Pancreas (tissue), 10 donors: ENCODE data around the gene ID3. TPM values are rescaled to one million over a fixed set of nuclear protein-coding genes. Genes with fewer than 3 reads are reported as not detected.

Source experiments
- ATAC-seq, 4 donors: fragments of 200-7000 bp; cut with Tn5 transposase; one replicate each; pipeline versions ENCODE4 v1.8.0 to v1.9.1; 2020; ENCODE audit warnings: mild to moderate bottlenecking in 4 of 4, moderate library complexity in 4 of 4
- DNase-seq, 6 donors: peaks; one replicate each; pipeline ENCODE4 v3.0.0-alpha.2; 2020
- FAIRE-seq: peaks from 2 replicates; lab custom pipeline; 2012; peaks lifted over from hg19 to GRCh38; lab: Jason Lieb, UNC
- H3K27ac ChIP-seq, 4 donors: fragments of 200-600 bp; sonication (generic); 1 replicate in 3 of 4; 2 replicates in 1 of 4; pipeline versions ENCODE4 v1.5.0 to v1.8.0; 2020
- H3K27me3 ChIP-seq, 4 donors: fragments of 200-600 bp; one replicate each; pipeline ENCODE4 v1.8.0; 2021
- H3K36me3 ChIP-seq, 3 donors: fragments of 200-600 bp; sonication (generic) in 1 of 3; one replicate each; pipeline versions ENCODE4 v1.5.0 to v1.8.0; 2020 to 2021
- H3K4me1 ChIP-seq, 3 donors: fragments of 200-600 bp; one replicate each; pipeline ENCODE4 v1.8.0; 2021
- H3K4me3 ChIP-seq, 4 donors: fragments of 200-600 bp; sonication (generic) in 2 of 4; one replicate each; pipeline versions ENCODE4 v1.5.0 to v1.8.0; 2020 to 2021
- H3K9me3 ChIP-seq, 4 donors: fragments of 200-600 bp; one replicate each; pipeline ENCODE4 v1.8.0; 2021
- WGBS, 2 donors: extraction: QIAGEN DNeasy Blood & Tissue Kit; methylation state at CpG; one replicate each; pipeline ENCODE4 v1.1.7; 2013; 5-methylcytosine and 5-hydroxymethylcytosine counted together
- intact Hi-C, 3 donors: fragments of 100-400 bp; cut with DNase I; formaldehyde crosslinking; loops; one replicate each; pipeline versions ENCODE4 v1.11.1 to v1.14.2; 2022
- polyA plus RNA-seq, 2 donors: library from polyadenylated mRNA; stranded (reverse); fragments of 200-250 nt; gene quantifications; one replicate each; pipeline ENCODE4 v1.2.3, GENCODE V29; 2013
- total RNA-seq, 6 donors: library from RNA; stranded (reverse); fragmentation: NEBNext Ultra II Directional in 4 of 6; extraction: Animal tissue kit (Norgen Biotek cat#: 25700) in 4 of 6; gene quantifications; one replicate each; pipeline versions ENCODE4 v1.2.1 to v1.2.4, GENCODE V29; 2021 to 2023
- TF ChIP-seq, protein P1 (sequence below), 4 donors: fragments of 200-600 bp; sonication (generic) in 3 of 4; IDR thresholded peaks; one replicate each; pipeline versions ENCODE4 v1.5.0 to v1.8.0; 2021; ENCODE audit warnings: antibody characterized with exemption in 4 of 4
- donor health status: healthy with polysubstance abuse.
- donor health status: DM: no; HTN: no; CAD: no; lungs with moderate emphysema.
- donor health status: DM: no; HTN: no; CAD: no.
- donor health status: control.
- donor health status: control.
- donor health status: Bipolar disorder and iron deficiency.
- donor health status: DM: yes; HTN: yes; CAD: no.
- donor health status: DM: no; HTN: no; CAD: no.
- donor health status: DM: no; HTN: no; CAD: no.
- donor health status: DM: yes; HTN: yes; CAD: no.

Gene ID3
- total and polyA plus RNA-seq, 8 donors, result 16.6 to 54.0 (median 36.8) TPM

GRCh38 chr1:23530747-23531561 lies 28.3 kb downstream of the ID3 start, which contains the start of gene E2F2:
E2F2 (minus strand) TSS chr1:23531233; CDS start chr1:23530793, 440 bp downstream.
- intact Hi-C loops, result no loop called here
- no peaks in the 10 kb centered on the region for H3K36me3 ChIP-seq
- peaks cover 7 to 18% (median 7%) of the 10 kb centered on the region in 3 donors for H3K4me1 ChIP-seq
- ATAC-seq, result peak; percentile 87 to 91 (median 88)
- H3K27me3 ChIP-seq, result no peaks in the 10 kb centered on the region
- DNase-seq, result peak; percentile 81 to 93 (median 87)
- TF ChIP-seq, protein P1, sequence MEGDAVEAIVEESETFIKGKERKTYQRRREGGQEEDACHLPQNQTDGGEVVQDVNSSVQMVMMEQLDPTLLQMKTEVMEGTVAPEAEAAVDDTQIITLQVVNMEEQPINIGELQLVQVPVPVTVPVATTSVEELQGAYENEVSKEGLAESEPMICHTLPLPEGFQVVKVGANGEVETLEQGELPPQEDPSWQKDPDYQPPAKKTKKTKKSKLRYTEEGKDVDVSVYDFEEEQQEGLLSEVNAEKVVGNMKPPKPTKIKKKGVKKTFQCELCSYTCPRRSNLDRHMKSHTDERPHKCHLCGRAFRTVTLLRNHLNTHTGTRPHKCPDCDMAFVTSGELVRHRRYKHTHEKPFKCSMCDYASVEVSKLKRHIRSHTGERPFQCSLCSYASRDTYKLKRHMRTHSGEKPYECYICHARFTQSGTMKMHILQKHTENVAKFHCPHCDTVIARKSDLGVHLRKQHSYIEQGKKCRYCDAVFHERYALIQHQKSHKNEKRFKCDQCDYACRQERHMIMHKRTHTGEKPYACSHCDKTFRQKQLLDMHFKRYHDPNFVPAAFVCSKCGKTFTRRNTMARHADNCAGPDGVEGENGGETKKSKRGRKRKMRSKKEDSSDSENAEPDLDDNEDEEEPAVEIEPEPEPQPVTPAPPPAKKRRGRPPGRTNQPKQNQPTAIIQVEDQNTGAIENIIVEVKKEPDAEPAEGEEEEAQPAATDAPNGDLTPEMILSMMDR (IDR thresholded peaks at IDR 0.05), result no peak
- H3K9me3 ChIP-seq, result no peaks in the 10 kb centered on the region
- H3K4me3 ChIP-seq, result peak within 1 kb of the TSS; percentile 30 to 71 (median 43)
- H3K27ac ChIP-seq, result no peak within 1 kb of the TSS
- WGBS, 2 donors, result 0 to 1% methylated on average over 59 to 85 of the region's 85 CpGs
- no peak for FAIRE-seq

DNA sequence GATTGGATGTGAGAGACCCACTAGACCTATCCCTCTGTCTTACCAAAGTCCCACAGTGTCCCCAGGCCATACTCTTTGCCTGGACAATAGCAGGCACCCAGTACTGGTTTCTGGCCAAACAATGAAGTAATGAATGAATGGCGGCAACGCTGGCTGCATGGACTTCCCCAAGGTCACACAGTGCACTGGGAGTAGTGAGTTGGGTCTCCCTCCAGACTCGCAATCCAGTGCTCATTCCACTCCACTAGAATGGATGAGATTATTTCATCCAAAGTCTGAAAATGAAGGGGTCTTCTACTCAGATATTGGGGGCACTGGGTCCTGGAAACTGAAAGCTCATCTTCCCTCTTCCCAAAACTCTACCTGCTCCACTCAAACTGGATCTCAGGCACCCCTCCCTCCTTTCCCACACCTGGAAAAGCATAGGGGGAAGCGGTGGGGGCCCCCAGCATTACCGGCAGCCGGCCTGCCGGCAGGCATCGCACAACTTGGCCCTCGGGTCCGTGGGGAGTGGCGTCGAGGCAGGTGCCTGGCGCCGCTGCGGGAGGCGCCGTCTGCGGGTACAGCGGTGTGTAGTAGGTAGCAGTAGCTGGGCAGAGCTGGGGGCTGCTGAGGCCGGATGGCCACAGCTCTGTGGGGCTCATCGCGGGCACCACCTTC lies 29.1 kb downstream of the ID3 start:
- H3K27ac ChIP-seq, result no peak overlapping the region
- WGBS, 2 donors, result 3 to 4% methylated on average over 16 to 22 of the region's 22 CpGs
- no peaks in the 10 kb centered on the region for H3K27me3 ChIP-seq
- TF ChIP-seq, protein P1 (IDR thresholded peaks at IDR 0.05), result no peak
- H3K4me3 ChIP-seq, result peak overlapping the region; percentile 30 to 71 (median 43)
- intact Hi-C loops, result no loop called here
- peak in 2 of 4 donors; percentile 10 to 16 for ATAC-seq
- no peaks in the 10 kb centered on the region for H3K9me3 ChIP-seq
- FAIRE-seq, result no peak
- DNase-seq, result no peak
- H3K4me1 ChIP-seq, result peaks cover 7 to 18% (median 7%) of the 10 kb centered on the region in 3 donors
- no peaks in the 10 kb centered on the region for H3K36me3 ChIP-seq

DNA sequence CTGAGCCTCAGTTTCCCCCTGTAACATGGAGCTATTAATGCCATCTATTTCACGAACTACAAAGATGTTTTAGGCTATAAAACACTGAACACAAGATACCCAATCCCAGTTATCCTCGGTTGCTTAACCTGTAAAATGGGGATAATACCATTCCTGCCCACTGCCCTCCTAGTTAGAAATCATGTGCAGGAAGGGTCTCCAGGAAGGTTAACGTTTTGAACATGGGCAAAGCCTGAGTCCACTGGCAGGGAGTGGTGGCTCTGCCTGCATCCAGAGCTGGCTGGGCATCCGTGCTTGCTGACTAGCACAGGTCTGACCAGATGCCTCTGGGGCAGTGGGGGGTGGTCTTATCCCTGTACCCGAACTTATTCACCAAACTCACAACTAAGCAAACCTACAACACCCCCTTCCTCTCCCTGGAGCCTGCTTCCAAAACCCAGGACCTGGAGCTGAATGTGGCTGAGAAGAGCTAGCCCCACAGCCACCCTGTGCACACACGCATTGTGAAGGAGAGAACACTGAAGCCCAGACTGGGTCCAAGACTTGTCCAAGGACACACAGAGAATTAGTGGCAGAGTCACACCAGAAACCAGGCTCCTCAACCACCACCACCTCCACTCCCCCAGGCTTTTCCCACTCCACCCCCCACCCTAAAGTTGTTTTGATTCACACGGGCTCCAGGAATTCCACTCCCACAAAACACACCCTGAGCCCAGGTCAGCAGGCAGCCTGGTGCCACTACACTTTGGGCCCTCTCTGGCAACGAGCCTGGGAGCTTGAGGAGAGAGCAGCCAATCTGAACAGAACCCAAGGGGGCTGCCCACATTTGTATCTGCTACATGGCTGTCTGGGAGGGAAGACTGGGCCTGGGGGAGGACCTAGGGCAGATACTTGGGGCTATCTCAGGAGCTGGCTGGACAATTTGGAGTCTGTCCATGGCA lies 29.9 kb downstream of the ID3 start:
- H3K9me3 ChIP-seq, result no peaks in the 10 kb centered on the region
- H3K4me3 ChIP-seq, result no peak overlapping the region
- FAIRE-seq (no peak), ATAC-seq (no peak), DNase-seq (no peak)
- H3K36me3 ChIP-seq, result no peaks in the 10 kb centered on the region
- no peaks in the 10 kb centered on the region for H3K27me3 ChIP-seq
- no peak overlapping the region for H3K27ac ChIP-seq
- intact Hi-C loops, result no loop called here
- peaks cover 7 to 18% (median 7%) of the 10 kb centered on the region in 3 donors for H3K4me1 ChIP-seq
- TF ChIP-seq, protein P1 (IDR thresholded peaks at IDR 0.05), result no peak
- 44 to 61% methylated on average over 8 of the region's 8 CpGs for WGBS, 2 donors

DNA sequence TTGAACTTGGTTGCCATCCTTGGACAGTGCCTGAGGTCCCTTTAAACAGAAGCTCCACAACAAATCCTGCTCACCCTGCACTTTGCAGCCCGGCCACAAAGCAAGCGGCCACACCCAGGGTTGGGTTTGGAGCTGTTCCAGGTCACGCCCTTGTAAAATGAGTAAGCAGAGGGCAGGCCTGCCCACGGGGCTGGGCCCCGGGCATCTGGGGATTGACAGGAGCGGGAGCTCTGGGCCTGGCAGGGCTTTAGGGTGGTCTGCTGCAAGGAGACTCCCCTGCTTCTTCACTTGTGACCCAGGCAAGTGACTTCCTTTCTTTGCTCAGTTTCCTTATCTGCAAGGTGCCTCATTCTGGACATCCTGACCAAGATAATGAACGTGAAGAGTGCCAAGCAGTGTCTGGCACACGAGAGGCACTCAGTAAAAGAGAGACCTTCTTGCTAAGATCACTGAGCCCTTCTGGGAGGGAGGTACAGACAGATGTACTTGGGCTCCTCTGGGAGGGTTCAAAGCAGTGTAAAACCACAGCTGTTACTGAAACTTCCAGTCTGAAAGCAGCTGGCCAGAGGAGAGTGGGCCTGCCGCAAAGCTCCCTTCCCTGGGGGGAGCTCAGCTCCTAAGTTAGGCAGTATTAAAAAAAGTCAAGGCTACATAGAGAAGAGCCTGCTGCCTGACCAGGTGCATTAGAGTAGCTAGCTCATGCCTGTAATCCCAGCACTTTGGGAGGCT lies 30.9 kb downstream of the ID3 start:
- no peak for FAIRE-seq
- H3K27ac ChIP-seq, result no peak overlapping the region

More for the DNA sequence above, 30.9 kb downstream of the ID3 start:
- Histone ChIP-seq H3K27me3 (no peaks in the 10 kb centered on the region), H3K36me3 (no peaks in the 10 kb centered on the region), H3K4me1 (peaks cover 7 to 18% (median 7%) of the 10 kb centered on the region in 3 donors), H3K9me3 (no peaks in the 10 kb centered on the region), H3K4me3 (no peak overlapping the region)
- intact Hi-C loops, result no loop called here
- DNase-seq (peak; percentile 68 to 86 (median 84)), ATAC-seq (peak; percentile 51 to 76 (median 74))
- TF ChIP-seq, protein P1 (IDR thresholded peaks at IDR 0.05), result no peak
- 12 to 13% methylated on average over 9 of the region's 9 CpGs for WGBS, 2 donors
